Osteoblast (primary cell): ENCODE results near the gene EML2. TPM values are rescaled to one million over a fixed set of nuclear protein-coding genes. Genes with fewer than 3 reads are reported as not detected.

Experiments
- DNase-seq: peaks from one replicate; pipeline ENCODE4 v3.0.0; 2011; ENCODE audit warnings: low spot score, mixed read lengths; ENCODE audit not compliant: insufficient read length; ENCODE audit errors: missing footprints
- H2AFZ ChIP-seq: 2 replicates; pipeline ENCODE4 v1.6.0; 2011; ENCODE audit warnings: mild to moderate bottlenecking, low read length
- H3K27ac ChIP-seq: 2 replicates; pipeline ENCODE4 v1.5.1; 2011; ENCODE audit warnings: mild to moderate bottlenecking, low read depth, low read length, moderate library complexity
- H3K27me3 ChIP-seq: 2 replicates; pipeline ENCODE4 v1.6.0; 2012; ENCODE audit warnings: mild to moderate bottlenecking, control low read depth, inconsistent platforms, low read length, moderate library complexity; ENCODE audit not compliant: insufficient read depth
- H3K36me3 ChIP-seq: 2 replicates; pipeline ENCODE4 v1.5.1; 2011; ENCODE audit warnings: mild to moderate bottlenecking, low read length, control low read depth, moderate library complexity; ENCODE audit not compliant: insufficient read depth
- H3K4me1 ChIP-seq: 2 replicates; pipeline ENCODE4 v1.5.1; 2011; ENCODE audit warnings: mild to moderate bottlenecking, low read length, control low read depth, moderate library complexity; ENCODE audit not compliant: insufficient read depth
- H3K4me2 ChIP-seq: 2 replicates; pipeline ENCODE4 v1.6.0; 2011; ENCODE audit warnings: mild to moderate bottlenecking, low read length; ENCODE audit not compliant: insufficient read depth
- H3K4me3 ChIP-seq: fragments of 200-600 bp; sonication (generic); 3 replicates; pipeline ENCODE4 v1.5.1; 2012; ENCODE audit warnings: mild to moderate bottlenecking, low read length, inconsistent platforms; ENCODE audit not compliant: insufficient read depth
- H3K79me2 ChIP-seq: 2 replicates; pipeline ENCODE4 v1.6.0; 2012; ENCODE audit warnings: mild to moderate bottlenecking, low read length, control low read depth, inconsistent platforms; ENCODE audit not compliant: insufficient read depth
- H3K9me3 ChIP-seq: 2 replicates; pipeline ENCODE4 v1.5.1; 2011; ENCODE audit warnings: low read depth, low read length, control low read depth
- H4K20me1 ChIP-seq: 2 replicates; pipeline ENCODE4 v1.6.0; 2012; ENCODE audit warnings: mild to moderate bottlenecking, low read length, control low read depth; ENCODE audit not compliant: insufficient read depth
- CTCF ChIP-seq: IDR thresholded peaks from 2 replicates; pipeline ENCODE4 v1.5.1; 2011; ENCODE audit warnings: mild to moderate bottlenecking, low read depth, low read length, moderate library complexity; ENCODE audit errors: extremely low read depth
- total RNA-seq: library from RNA; depleted of rRNA; stranded (reverse); fragments of >200 nt; gene quantifications from 2 replicates; pipeline ENCODE4 v1.2.3, GENCODE V29; 2012

The EML2 gene
- total RNA-seq, 1 donor = 10.1 TPM

GRCh38 chr19:45657520-45658167 lies 18.4 kb upstream of the EML2 start:
- Histone ChIP-seq H2AFZ (no peak overlapping the region), H3K9me3 (no peaks in the 10 kb centered on the region), H3K79me2 (no peaks in the 10 kb centered on the region), H3K4me1 (no peaks in the 10 kb centered on the region), H3K27ac (no peak overlapping the region), H3K4me3 (no peak overlapping the region), H3K36me3 (no peaks in the 10 kb centered on the region), H4K20me1 (no peaks in the 10 kb centered on the region), H3K27me3 (peaks cover 6% of the 10 kb centered on the region), H3K4me2 (no peak overlapping the region)
- no peak for DNase-seq
- TF ChIP-seq CTCF = no peak

GRCh38 chr19:45655073-45655472 lies 15.9 kb upstream of the EML2 start:
- Histone ChIP-seq H3K27ac (no peak overlapping the region), H3K27me3 (no peaks in the 10 kb centered on the region), H3K4me1 (no peaks in the 10 kb centered on the region), H4K20me1 (no peaks in the 10 kb centered on the region), H3K4me3 (no peak overlapping the region), H3K4me2 (no peak overlapping the region), H3K36me3 (no peaks in the 10 kb centered on the region), H3K79me2 (no peaks in the 10 kb centered on the region), H3K9me3 (no peaks in the 10 kb centered on the region), H2AFZ (no peak overlapping the region)
- no peak for TF ChIP-seq CTCF
- DNase-seq = no peak

GRCh38 chr19:45653634-45654033 lies 14.4 kb upstream of the EML2 start:
- TF ChIP-seq CTCF = no peak
- H3K27ac ChIP-seq = no peak overlapping the region
- DNase-seq = peak; percentile 65

GRCh38 chr19:45650722-45651121 lies 11.5 kb upstream of the EML2 start:
- Histone ChIP-seq H4K20me1 (no peaks in the 10 kb centered on the region), H3K79me2 (no peaks in the 10 kb centered on the region), H3K27ac (no peak overlapping the region), H3K27me3 (no peaks in the 10 kb centered on the region), H3K4me2 (no peak overlapping the region), H2AFZ (no peak overlapping the region), H3K36me3 (no peaks in the 10 kb centered on the region), H3K4me3 (no peak overlapping the region), H3K4me1 (no peaks in the 10 kb centered on the region), H3K9me3 (no peaks in the 10 kb centered on the region)
- no peak for DNase-seq
- TF ChIP-seq CTCF = no peak

More at GRCh38 chr19:45653634-45654033, 14.4 kb upstream of the EML2 start:
- no peaks in the 10 kb centered on the region for H3K4me1 ChIP-seq
- H4K20me1 ChIP-seq = no peaks in the 10 kb centered on the region
- H3K36me3 ChIP-seq = no peaks in the 10 kb centered on the region
- H3K4me3 ChIP-seq = no peak overlapping the region
- no peak overlapping the region for H3K4me2 ChIP-seq
- H3K79me2 ChIP-seq = no peaks in the 10 kb centered on the region
- no peaks in the 10 kb centered on the region for H3K27me3 ChIP-seq
- H2AFZ ChIP-seq = no peak overlapping the region
- H3K9me3 ChIP-seq = no peaks in the 10 kb centered on the region
